Vagina (tissue), 2 donors: Measurements from ENCODE around the gene SURF4. TPM values are rescaled to one million over a fixed set of nuclear protein-coding genes. Genes with fewer than 3 reads are reported as not detected.

Experiments
- DNase-seq, 2 donors: peaks; one replicate each; pipeline ENCODE4 v3.0.0-alpha.2; 2017; ENCODE audit errors: extremely low spot score in 2 of 2
- H3K27ac ChIP-seq: fragments of 200-600 bp; sonication (generic); one replicate; pipeline ENCODE4 v1.5.1; 2019
- H3K27me3 ChIP-seq: fragments of 200-600 bp; sonication (generic); one replicate; pipeline ENCODE4 v1.5.1; 2019
- H3K36me3 ChIP-seq, 2 donors: fragments of 200-600 bp; sonication (generic); one replicate each; pipeline ENCODE4 v1.5.1; 2017 to 2019
- H3K4me1 ChIP-seq: fragments of 200-600 bp; sonication (generic); one replicate; pipeline ENCODE4 v1.5.1; 2019
- H3K4me3 ChIP-seq, 2 donors: fragments of 200-600 bp; sonication (generic); 1 replicate in 1 of 2; 2 replicates in 1 of 2; pipeline ENCODE4 v1.5.1; 2016 to 2019
- H3K9me3 ChIP-seq: fragments of 200-600 bp; sonication (generic); one replicate; pipeline ENCODE4 v1.5.1; 2019
- CTCF ChIP-seq, 3 experiments: fragments of 450-650 bp in 2 of 3; fragments of 200-600 bp in 1 of 3; sonication (generic) in 1 of 3; IDR thresholded peaks; one replicate each; pipeline ENCODE4 v1.5.1; 2017 to 2019; ENCODE audit warnings: antibody characterized with exemption in 3 of 3, mild to moderate bottlenecking in 2 of 3, moderate library complexity in 2 of 3
- POLR2A ChIP-seq, 2 donors: fragments of 450-650 bp; IDR thresholded peaks; one replicate each; pipeline ENCODE4 v1.6.1; 2017; ENCODE audit warnings: antibody characterized with exemption in 2 of 2, mild to moderate bottlenecking in 2 of 2, moderate library complexity in 2 of 2
- POLR2AphosphoS5 ChIP-seq, 2 donors: sonication (generic); formaldehyde crosslinking; IDR thresholded peaks; one replicate each; pipeline ENCODE4 v1.9.0; 2017; ENCODE audit warnings: antibody characterized with exemption in 2 of 2, mild to moderate bottlenecking in 2 of 2, low read depth in 1 of 2; ENCODE audit not compliant: insufficient read depth in 1 of 2
- intact Hi-C: fragments of 100-400 bp; cut with DNase I; formaldehyde crosslinking; loops from one replicate; pipeline ENCODE4 v1.15.1; 2023
- total RNA-seq: library from RNA; depleted of rRNA; stranded (reverse); fragments of >200 nt; gene quantifications from one replicate; pipeline ENCODE4 v1.2.3, GENCODE V29; 2016

Gene SURF4
- total RNA-seq, 1 donor from 2014 or later: 112 TPM

GRCh38 chr9:133369422-133369821 lies 6.4 kb downstream of the SURF4 start:
- no peak overlapping the region for H3K27ac ChIP-seq
- no peaks in the 10 kb centered on the region for H3K9me3 ChIP-seq
- H3K27me3 ChIP-seq: no peaks in the 10 kb centered on the region
- peaks cover 6 to 28% of the 10 kb centered on the region in 2 donors for H3K36me3 ChIP-seq
- intact Hi-C loops: no loop called here
- no peak overlapping the region for H3K4me3 ChIP-seq
- peaks cover 82% of the 10 kb centered on the region for H3K4me1 ChIP-seq
- DNase-seq: no peak
- no peak for TF ChIP-seq POLR2A (IDR thresholded peaks at IDR 0.05)
- no peak for TF ChIP-seq CTCF (IDR thresholded peaks at IDR 0.05)
- no peak for TF ChIP-seq POLR2AphosphoS5 (IDR thresholded peaks at IDR 0.05; ENCODE audit: insufficient read depth in 1 of 2, low read depth in 1 of 2)

GRCh38 chr9:133368249-133368881 lies 7.5 kb downstream of the SURF4 start:
- no peak for DNase-seq
- Histone ChIP-seq H3K9me3 (no peaks in the 10 kb centered on the region), H3K27me3 (no peaks in the 10 kb centered on the region), H3K36me3 (peaks cover 6 to 39% of the 10 kb centered on the region in 2 donors), H3K27ac (no peak overlapping the region), H3K4me3 (no peak overlapping the region), H3K4me1 (peaks cover 73% of the 10 kb centered on the region)
- intact Hi-C loops: no loop called here
- TF ChIP-seq POLR2AphosphoS5 (IDR thresholded peaks at IDR 0.05; ENCODE audit: insufficient read depth in 1 of 2, low read depth in 1 of 2) (no peak), CTCF (IDR thresholded peaks at IDR 0.05) (no peak), POLR2A (IDR thresholded peaks at IDR 0.05) (no peak)

- Histone ChIP-seq H3K4me1 (peaks cover 73% of the 10 kb centered on the region), H3K4me3 (no peak overlapping the region), H3K27me3 (no peaks in the 10 kb centered on the region), H3K9me3 (no peaks in the 10 kb centered on the region), H3K27ac (no peak overlapping the region), H3K36me3 (peaks cover 6 to 45% of the 10 kb centered on the region in 2 donors)
- DNase-seq: no peak
- intact Hi-C loops: no loop called here
- TF ChIP-seq POLR2AphosphoS5 (IDR thresholded peaks at IDR 0.05; ENCODE audit: insufficient read depth in 1 of 2, low read depth in 1 of 2): no peak
- no peak for TF ChIP-seq CTCF (IDR thresholded peaks at IDR 0.05)
- TF ChIP-seq POLR2A (IDR thresholded peaks at IDR 0.05): no peak
These were observed 8.1 kb downstream of the SURF4 start for GRCh38 chr9:133367778-133368177.

GRCh38 chr9:133367221-133367620 lies 8.6 kb downstream of the SURF4 start:
- no peaks in the 10 kb centered on the region for H3K9me3 ChIP-seq
- no peaks in the 10 kb centered on the region for H3K27me3 ChIP-seq
- no peak overlapping the region for H3K27ac ChIP-seq
- intact Hi-C loops: no loop called here
- no peak overlapping the region for H3K4me3 ChIP-seq
- TF ChIP-seq CTCF (IDR thresholded peaks at IDR 0.05) (no peak), POLR2A (IDR thresholded peaks at IDR 0.05) (no peak)
- peaks cover 73% of the 10 kb centered on the region for H3K4me1 ChIP-seq
- no peak for DNase-seq
- H3K36me3 ChIP-seq: peaks cover 6 to 50% of the 10 kb centered on the region in 2 donors

GRCh38 chr9:133366435-133366834 lies 9.4 kb downstream of the SURF4 start:
- Histone ChIP-seq H3K27me3 (no peaks in the 10 kb centered on the region), H3K36me3 (peaks cover 6 to 58% of the 10 kb centered on the region in 2 donors), H3K27ac (no peak overlapping the region), H3K4me1 (peaks cover 68% of the 10 kb centered on the region), H3K4me3 (no peak overlapping the region), H3K9me3 (no peaks in the 10 kb centered on the region)
- no peak for TF ChIP-seq CTCF (IDR thresholded peaks at IDR 0.05)
- no peak for TF ChIP-seq POLR2A (IDR thresholded peaks at IDR 0.05)
- no peak for TF ChIP-seq POLR2AphosphoS5 (IDR thresholded peaks at IDR 0.05; ENCODE audit: insufficient read depth in 1 of 2, low read depth in 1 of 2)
- intact Hi-C loops: no loop called here
- DNase-seq: no peak
